GM12891 (cell line): ENCODE data around the gene ZNF595.

ENCODE experiments used
- POLR2A ChIP-seq: IDR thresholded peaks from 2 replicates; pipeline ENCODE4 v1.6.1; 2011; ENCODE audit warnings: low read depth, low read length, control low read depth
- SPI1 ChIP-seq: IDR thresholded peaks from 2 replicates; pipeline ENCODE4 v1.6.1; 2011; ENCODE audit warnings: low read depth, low read length, control low read depth

DNA sequence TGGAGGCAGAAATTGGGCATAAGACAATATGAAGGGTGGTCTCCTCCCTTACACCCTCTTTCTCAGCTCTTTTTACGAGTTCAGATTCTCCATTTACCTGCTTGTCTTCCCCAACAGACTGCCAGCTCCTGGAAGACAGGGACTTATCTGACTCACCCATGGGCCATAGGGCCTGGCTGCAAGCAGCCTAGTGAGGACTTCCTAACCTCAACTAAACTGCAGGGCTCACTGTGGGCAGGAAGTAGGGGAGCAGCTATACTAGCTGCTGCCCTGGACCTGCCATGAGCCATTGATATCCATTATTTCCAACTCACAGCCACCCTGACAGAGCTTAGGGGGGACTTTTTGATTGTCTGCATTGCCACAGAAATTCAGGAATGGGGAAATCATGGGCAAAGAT, 59.6 kb downstream of the ZNF595 start:
- no peak for TF ChIP-seq POLR2A
- TF ChIP-seq SPI1, result no peak
